CD14-positive monocyte (primary cell): ENCODE results near the gene FEM1A. TPM values are rescaled to one million over a fixed set of nuclear protein-coding genes. Genes with fewer than 3 reads are reported as not detected.
"Not testable (repeated sequence)": the region's sequence is repeated elsewhere in the genome, so short reads cannot be mapped to it uniquely, and the experiment has no call there.

Experiments
- DNase-seq, 3 donors: peaks; one replicate each; pipeline ENCODE4 v3.0.0-alpha.2; 2011 to 2022
- H2AFZ ChIP-seq: 2 replicates; pipeline ENCODE4 v1.6.0; 2012; ENCODE audit warnings: mild to moderate bottlenecking, low read depth, low read length, inconsistent platforms; ENCODE audit not compliant: insufficient read depth, poor library complexity, severe bottlenecking
- H3K27ac ChIP-seq, 2 donors: 1 replicate in 1 of 2; 2 replicates in 1 of 2; pipeline ENCODE4 v1.5.1; 2012 to 2013; ENCODE audit warnings: low read length in 2 of 2, control low read depth in 1 of 2, inconsistent platforms in 1 of 2, low read depth in 1 of 2, mild to moderate bottlenecking in 1 of 2
- H3K27me3 ChIP-seq, 2 donors: one replicate each; pipeline versions ENCODE4 v1.6.0 to v1.6.1; 2011 to 2013; ENCODE audit warnings: low read length in 2 of 2; ENCODE audit not compliant: control insufficient read depth in 2 of 2, insufficient read depth in 2 of 2
- H3K36me3 ChIP-seq, 2 donors: replicated peaks in 1 of 2; 1 replicate in 1 of 2; 2 replicates in 1 of 2; pipeline versions ENCODE4 v1.5.1 to v1.6.1; 2012 to 2013; ENCODE audit warnings: low read length in 2 of 2, control low read depth in 1 of 2, inconsistent platforms in 1 of 2, mild to moderate bottlenecking in 1 of 2; ENCODE audit not compliant: insufficient read depth in 2 of 2, control insufficient read depth in 1 of 2
- H3K4me1 ChIP-seq, 2 donors: 1 replicate in 1 of 2; 2 replicates in 1 of 2; pipeline versions ENCODE4 v1.5.1 to v1.6.1; 2012 to 2013; ENCODE audit warnings: low read length in 2 of 2, control low read depth in 1 of 2, inconsistent platforms in 1 of 2, mild to moderate bottlenecking in 1 of 2, moderate library complexity in 1 of 2; ENCODE audit not compliant: insufficient read depth in 2 of 2, control insufficient read depth in 1 of 2
- H3K4me2 ChIP-seq: replicated peaks from 2 replicates; pipeline ENCODE3; 2012; ENCODE audit warnings: low read length, moderate library complexity, mild to moderate bottlenecking; ENCODE audit not compliant: poor library complexity, severe bottlenecking; ENCODE audit errors: extremely low read depth
- H3K4me3 ChIP-seq, 3 experiments: fragments of 200-600 bp in 1 of 3; sonication (generic) in 1 of 3; replicated peaks in 1 of 3; 1 replicate in 2 of 3; 2 replicates in 1 of 3; pipeline ENCODE4 v1.5.1; 2011 to 2013; ENCODE audit warnings: low read length in 3 of 3, mild to moderate bottlenecking in 3 of 3, control low read depth in 2 of 3, low read depth in 2 of 3, inconsistent platforms in 1 of 3, moderate library complexity in 1 of 3
- H3K79me2 ChIP-seq: 2 replicates; pipeline ENCODE4 v1.6.0; 2012; ENCODE audit warnings: mild to moderate bottlenecking, control low read depth, inconsistent platforms, low read length, moderate library complexity; ENCODE audit not compliant: insufficient read depth
- H3K9ac ChIP-seq: 2 replicates; pipeline ENCODE4 v1.6.0; 2017; ENCODE audit warnings: low read length, mild to moderate bottlenecking; ENCODE audit not compliant: insufficient read depth, poor library complexity, severe bottlenecking
- H3K9me3 ChIP-seq, 2 donors: replicated peaks in 1 of 2; 1 replicate in 1 of 2; 2 replicates in 1 of 2; pipeline versions ENCODE4 v1.5.1 to v1.6.1; 2012 to 2013; ENCODE audit warnings: low read length in 2 of 2, control low read depth in 1 of 2; ENCODE audit not compliant: control insufficient read depth in 1 of 2, insufficient read depth in 1 of 2
- H4K20me1 ChIP-seq: 2 replicates; pipeline ENCODE4 v1.6.0; 2012; ENCODE audit warnings: mild to moderate bottlenecking, low read length, control low read depth, moderate library complexity; ENCODE audit not compliant: insufficient read depth
- H3K27ac Mint-ChIP-seq, 7 donors: one replicate each; pipeline ENCODE4 v1.8.0; 2020; ENCODE audit warnings: mild to moderate bottlenecking in 7 of 7, mixed read lengths in 7 of 7, moderate library complexity in 6 of 7, inconsistent platforms in 2 of 7
- H3K27me3 Mint-ChIP-seq, 3 donors: one replicate each; pipeline ENCODE4 v1.8.0; 2021 to 2022; ENCODE audit warnings: low read depth in 3 of 3, mild to moderate bottlenecking in 3 of 3, mixed read lengths in 3 of 3, moderate library complexity in 3 of 3, inconsistent platforms in 1 of 3
- H3K36me3 Mint-ChIP-seq, 2 donors: one replicate each; pipeline ENCODE4 v1.8.0; 2020; ENCODE audit warnings: mixed read lengths in 2 of 2, inconsistent platforms in 1 of 2, mild to moderate bottlenecking in 1 of 2
- H3K4me1 Mint-ChIP-seq: one replicate; pipeline ENCODE4 v1.8.0; 2020; ENCODE audit warnings: mild to moderate bottlenecking, mixed read lengths
- H3K4me3 Mint-ChIP-seq, 2 donors: one replicate each; pipeline ENCODE4 v1.8.0; 2020; ENCODE audit warnings: mild to moderate bottlenecking in 2 of 2, mixed read lengths in 2 of 2, moderate library complexity in 1 of 2
- H3K9me3 Mint-ChIP-seq, 7 donors: one replicate each; pipeline ENCODE4 v1.8.0; 2020 to 2022; ENCODE audit warnings: mixed read lengths in 7 of 7, mild to moderate bottlenecking in 6 of 7, moderate library complexity in 6 of 7, inconsistent platforms in 2 of 7
- CTCF ChIP-seq: fragments of 200-600 bp; IDR thresholded peaks from one replicate; pipeline ENCODE4 v1.8.0; 2022; ENCODE audit warnings: antibody characterized with exemption, mild to moderate bottlenecking
- WGBS: methylation state at CpG from one replicate; pipeline ENCODE4 v1.1.5; 2013; ENCODE audit warnings: missing lambda C conversion rate; ENCODE audit not compliant: insufficient coverage; 5-methylcytosine and 5-hydroxymethylcytosine counted together
- intact Hi-C, 2 donors: fragments of 100-400 bp; cut with micrococcal nuclease; formaldehyde crosslinking; loops; one replicate each; pipeline versions ENCODE4 v1.15.0 to v1.15.1; 2023
- polyA plus RNA-seq, 3 donors: library from polyadenylated mRNA; depleted of rRNA in 1 of 3; unstranded in 2 of 3; stranded (reverse) in 1 of 3; fragments of 300-500 nt in 2 of 3; fragments of >200 nt in 1 of 3; fragmentation: Illumina TruSeq in 2 of 3; gene quantifications; 1 replicate in 2 of 3; 2 replicates in 1 of 3; pipeline ENCODE4 v1.2.3, GENCODE V29; 2012 to 2021

The FEM1A gene
- polyA plus RNA-seq, 3 donors, result 2.1 to 4.2 (median 2.4) TPM

- Histone ChIP-seq H3K27me3 (peaks cover under 1 to 12% of the 10 kb centered on the region in 2 donors), H2AFZ (no peak overlapping the region), H3K4me1 (peaks cover under 1 to 1% of the 10 kb centered on the region in 2 donors), H3K36me3 (no peaks in the 10 kb centered on the region), H3K4me3 (no peak overlapping the region), H3K4me2 (no peak overlapping the region), H3K79me2 (no peaks in the 10 kb centered on the region), H3K9ac (no peak overlapping the region), H3K27ac (no peak overlapping the region), H3K9me3 (no peaks in the 10 kb centered on the region), H4K20me1 (no peaks in the 10 kb centered on the region)
- Mint-ChIP-seq H3K4me3 (peak overlapping the region; percentile 42 to 50), H3K27ac (no peak overlapping the region), H3K27me3 (peaks cover 22 to 46% (median 33%) of the 10 kb centered on the region in 3 donors), H3K4me1 (peaks cover 12% of the 10 kb centered on the region), H3K9me3 (peaks cover 0 to 4% (median 0%) of the 10 kb centered on the region in 7 donors), H3K36me3 (no peaks in the 10 kb centered on the region)
- intact Hi-C loops, result no loop called here
- no peak for DNase-seq
- 33% methylated on average over 9 of the region's 12 CpGs for WGBS
- TF ChIP-seq CTCF, result no peak
Measured at GRCh38 chr19:4742723-4743646, 48.5 kb upstream of the FEM1A start.

GRCh38 chr19:4744451-4745174 lies 46.9 kb upstream of the FEM1A start:
- peaks cover 0 to 8% of the 10 kb centered on the region in 2 donors for H3K9me3 ChIP-seq
- Mint-ChIP-seq H3K36me3 (no peaks in the 10 kb centered on the region), H3K27ac (peak overlapping the region in 2 of 7 donors; percentile 4 to 11), H3K9me3 (peaks cover 2 to 10% (median 6%) of the 10 kb centered on the region in 7 donors), H3K27me3 (peaks cover 19 to 46% (median 26%) of the 10 kb centered on the region in 3 donors), H3K4me1 (peaks cover 16% of the 10 kb centered on the region), H3K4me3 (no peak overlapping the region)
- intact Hi-C loops, result no loop called here
- H3K4me1 ChIP-seq, result peaks cover 9% of the 10 kb centered on the region in 2 donors
- H3K27ac ChIP-seq, result no peak overlapping the region
- H3K9ac ChIP-seq, result no peak overlapping the region
- H4K20me1 ChIP-seq, result no peaks in the 10 kb centered on the region
- TF ChIP-seq CTCF, result no peak
- H3K4me2 ChIP-seq, result no peak overlapping the region
- H2AFZ ChIP-seq, result no peak overlapping the region
- peaks cover 0 to 2% of the 10 kb centered on the region in 2 donors for H3K27me3 ChIP-seq
- no peak overlapping the region for H3K4me3 ChIP-seq
- 55% methylated on average over 5 of the region's 8 CpGs for WGBS
- no peaks in the 10 kb centered on the region for H3K36me3 ChIP-seq
- no peak for DNase-seq
- H3K79me2 ChIP-seq, result no peaks in the 10 kb centered on the region

- H4K20me1 ChIP-seq, H3K9me3 ChIP-seq, H3K4me1 ChIP-seq, H3K79me2 ChIP-seq, H3K9ac ChIP-seq, intact Hi-C loops, H3K36me3 ChIP-seq, H3K4me2 ChIP-seq, H2AFZ ChIP-seq, H3K27ac ChIP-seq, H3K4me3 ChIP-seq, DNase-seq, H3K27me3 ChIP-seq, H3K36me3 Mint-ChIP-seq, H3K9me3 Mint-ChIP-seq: not testable (repeated sequence)
- H3K4me1 Mint-ChIP-seq, result peaks cover 16% of the 10 kb centered on the region
- H3K27me3 Mint-ChIP-seq, result peaks cover 19 to 45% (median 25%) of the 10 kb centered on the region in 3 donors
- peak overlapping the region in 1 of 2 donors; percentile 16 for H3K4me3 Mint-ChIP-seq
- H3K27ac Mint-ChIP-seq, result peak overlapping the region in 2 of 7 donors; percentile 4 to 11
- 100% methylated on average over 3 of the region's 10 CpGs for WGBS
Measured at GRCh38 chr19:4745175-4745574, 46.4 kb upstream of the FEM1A start.
